ENCODE measurements around the gene DNAJC9. TPM values are rescaled to one million over a fixed set of nuclear protein-coding genes. Genes with fewer than 3 reads are reported as not detected.

Gene DNAJC9
- total RNA-seq, 1 experiment from 2014 or later: 282 TPM

GRCh38 chr10:73233883-73234282, 13.2 kb downstream of the DNAJC9 start:
- BruUV-seq (replicated peaks): no TSS peak
- Histone ChIP-seq H3K36me3 (ENCODE audit: low read depth, low read length) (peaks cover 71% of the 10 kb centered on the region), H3K4me2 (ENCODE audit: low read length) (no peak overlapping the region), H2AFZ (ENCODE audit: low read length) (no peak overlapping the region), H3K79me2 (ENCODE audit: low read length) (no peaks in the 10 kb centered on the region), H3K4me1 (ENCODE audit: insufficient read depth, low read length) (no peaks in the 10 kb centered on the region), H3K9me2 (replicated peaks; ENCODE audit: low read length) (no peaks in the 10 kb centered on the region), H4K20me1 (ENCODE audit: low read length) (no peaks in the 10 kb centered on the region), H3K27me3 (ENCODE audit: low read length) (no peaks in the 10 kb centered on the region), H3K9ac (ENCODE audit: low read length) (no peak overlapping the region), H3K4me3 (ENCODE audit: low read length) (no peak overlapping the region), H3K9me3 (ENCODE audit: low read length) (no peaks in the 10 kb centered on the region), H3F3A (ENCODE audit: low read length, unreplicated experiment) (no peaks in the 10 kb centered on the region), H3K27ac (ENCODE audit: low read length) (no peak overlapping the region)
- POLR2A ChIA-PET (ENCODE audit: unreplicated experiment): interaction anchor here (0.5 to 0.6 kb wide), 2 partner anchors 66 to 139 kb away, joined by 4 to 13 read pairs; partner anchors contain the start of gene FAM149B1
- intact Hi-C loops (cut with micrococcal nuclease): no loop called here
- TF ChIP-seq EZH2phosphoT487 (IDR thresholded peaks at IDR 0.05; ENCODE audit: borderline replicate concordance, low read length) (no peak), CTCF (conservative IDR thresholded peaks at IDR 0.05; ENCODE audit: low read depth, low read length) (no peak), EZH2 (IDR thresholded peaks at IDR 0.05; ENCODE audit: low read length, unreplicated experiment) (no peak)
- CTCF ChIA-PET: interaction anchor here (1.5 to 1.7 kb wide), 2 partner anchors 13 to 137 kb away, joined by 3 to 5 read pairs; partner anchors contain the start of genes DNAJC9 and P4HA1
- no peak for ATAC-seq
- no peak for DNase-seq

GRCh38 chr10:73232887-73233286, 14.2 kb downstream of the DNAJC9 start:
- Histone ChIP-seq H2AFZ (ENCODE audit: low read length) (no peak overlapping the region), H3F3A (ENCODE audit: low read length, unreplicated experiment) (no peaks in the 10 kb centered on the region), H3K4me1 (ENCODE audit: insufficient read depth, low read length) (no peaks in the 10 kb centered on the region), H3K27ac (ENCODE audit: low read length) (no peak overlapping the region), H3K79me2 (ENCODE audit: low read length) (no peaks in the 10 kb centered on the region), H3K9me3 (ENCODE audit: low read length) (no peaks in the 10 kb centered on the region), H3K9me2 (replicated peaks; ENCODE audit: low read length) (no peaks in the 10 kb centered on the region), H4K20me1 (ENCODE audit: low read length) (no peaks in the 10 kb centered on the region), H3K36me3 (ENCODE audit: low read depth, low read length) (peaks cover 63% of the 10 kb centered on the region), H3K4me3 (ENCODE audit: low read length) (no peak overlapping the region), H3K27me3 (ENCODE audit: low read length) (no peaks in the 10 kb centered on the region), H3K9ac (ENCODE audit: low read length) (no peak overlapping the region), H3K4me2 (ENCODE audit: low read length) (no peak overlapping the region)
- intact Hi-C loops (cut with micrococcal nuclease): no loop called here
- ATAC-seq (peak; percentile 23; the same call in 1 of the 2 replicates), DNase-seq (peak; percentile 57)
- TF ChIP-seq EZH2phosphoT487 (IDR thresholded peaks at IDR 0.05; ENCODE audit: borderline replicate concordance, low read length): no peak
- peak; percentile 79 for TF ChIP-seq CTCF (conservative IDR thresholded peaks at IDR 0.05; ENCODE audit: low read depth, low read length)
- ChIA-PET CTCF (interaction anchor here (1.5 kb wide), 1 partner anchor 136 kb away, joined by 3 read pairs; the partner anchor contains the start of gene P4HA1), POLR2A (ENCODE audit: unreplicated experiment) (no interaction called here)
- BruUV-seq (replicated peaks): no TSS peak

- Histone ChIP-seq H3K9me2 (replicated peaks; ENCODE audit: low read length) (no peaks in the 10 kb centered on the region), H3F3A (ENCODE audit: low read length, unreplicated experiment) (no peaks in the 10 kb centered on the region), H2AFZ (ENCODE audit: low read length) (no peak overlapping the region), H3K27ac (ENCODE audit: low read length) (no peak overlapping the region), H3K9ac (ENCODE audit: low read length) (no peak overlapping the region), H3K4me2 (ENCODE audit: low read length) (no peak overlapping the region), H3K36me3 (ENCODE audit: low read depth, low read length) (peaks cover 35% of the 10 kb centered on the region), H3K27me3 (ENCODE audit: low read length) (no peaks in the 10 kb centered on the region), H3K4me3 (ENCODE audit: low read length) (no peak overlapping the region), H4K20me1 (ENCODE audit: low read length) (no peaks in the 10 kb centered on the region), H3K4me1 (ENCODE audit: insufficient read depth, low read length) (no peaks in the 10 kb centered on the region; the same call in 1 of the 2 replicates), H3K79me2 (ENCODE audit: low read length) (no peaks in the 10 kb centered on the region), H3K9me3 (ENCODE audit: low read length) (no peaks in the 10 kb centered on the region)
- ChIA-PET CTCF (no interaction called here), POLR2A (ENCODE audit: unreplicated experiment) (no interaction called here)
- intact Hi-C loops (cut with micrococcal nuclease): no loop called here
- BruUV-seq (replicated peaks): no TSS peak
- TF ChIP-seq CTCF (conservative IDR thresholded peaks at IDR 0.05; ENCODE audit: low read depth, low read length) (no peak), EZH2phosphoT487 (IDR thresholded peaks at IDR 0.05; ENCODE audit: borderline replicate concordance, low read length) (no peak), EZH2 (IDR thresholded peaks at IDR 0.05; ENCODE audit: low read length, unreplicated experiment) (no peak)
- no peak for ATAC-seq
- no peak for DNase-seq
Observed at GRCh38 chr10:73229567-73229966, 17.5 kb downstream of the DNAJC9 start.

Data from PC-3 (cell line).